HepG2 (cell line): ENCODE measurements around the gene AQP12A.

ENCODE experiments used
- CREB1 ChIP-seq, 2 experiments: fragments of 450-650 bp in 1 of 2; IDR thresholded peaks; 2 replicates each; pipeline ENCODE4 v1.6.1; 2016 to 2017; ENCODE audit warnings: control low read depth in 1 of 2, mild to moderate bottlenecking in 1 of 2, missing compliant biosample characterization in 1 of 2, missing genetic modification characterization in 1 of 2
- HNRNPLL ChIP-seq: fragments of 200-400 bp; formaldehyde crosslinking; IDR thresholded peaks from 2 replicates; pipeline ENCODE4 v1.6.1; 2017; ENCODE audit warnings: mild to moderate bottlenecking, low read depth, low read length; ENCODE audit not compliant: poor library complexity, severe bottlenecking
- JUN ChIP-seq: sonication (generic); formaldehyde crosslinking; IDR thresholded peaks from 2 replicates; pipeline ENCODE4 v1.4.0; 2020; ENCODE audit warnings: mild to moderate bottlenecking, missing genetic modification reagents
- JUND ChIP-seq: sonication (generic); formaldehyde crosslinking; IDR thresholded peaks from 2 replicates; pipeline ENCODE4 v1.8.0; 2022; ENCODE audit warnings: mild to moderate bottlenecking, missing genetic modification reagents
- MXI1 ChIP-seq: IDR thresholded peaks from 3 replicates; pipeline ENCODE4 v1.6.1; 2012; ENCODE audit warnings: low read depth, low read length, inconsistent platforms, borderline replicate concordance
- SP1 ChIP-seq, 2 experiments: fragments of 450-650 bp in 1 of 2; sonication (generic) in 1 of 2; formaldehyde crosslinking in 1 of 2; IDR thresholded peaks; 2 replicates each; pipeline versions ENCODE4 v1.4.0 to v1.6.1; 2016 to 2020; ENCODE audit warnings: missing genetic modification reagents in 1 of 2
- TEAD2 ChIP-seq: sonication (generic); formaldehyde crosslinking; IDR thresholded peaks from 2 replicates; pipeline ENCODE4 v1.9.0; 2021; ENCODE audit warnings: missing genetic modification reagents
- ZBTB1 ChIP-seq: sonication (generic); formaldehyde crosslinking; IDR thresholded peaks from 2 replicates; pipeline ENCODE4 v1.4.0; 2020; ENCODE audit warnings: missing genetic modification reagents, borderline replicate concordance
- ZNF260 ChIP-seq: sonication (generic); formaldehyde crosslinking; IDR thresholded peaks from 2 replicates; pipeline ENCODE4 v1.4.0; 2020; ENCODE audit warnings: missing genetic modification reagents, low read depth, mild to moderate bottlenecking, borderline replicate concordance
- TF ChIP-seq, protein P1 (sequence below): sonication (generic); formaldehyde crosslinking; conservative IDR thresholded peaks from 2 replicates; pipeline ENCODE4 v1.4.0; 2020; ENCODE audit warnings: missing genetic modification reagents
- TF ChIP-seq, protein P2 (sequence below): sonication (generic); formaldehyde crosslinking; IDR thresholded peaks from 2 replicates; pipeline ENCODE4 v1.5.0; 2020; ENCODE audit warnings: mild to moderate bottlenecking, missing genetic modification reagents, moderate library complexity
- TF ChIP-seq, protein P3 (sequence below): sonication (generic); formaldehyde crosslinking; IDR thresholded peaks from 2 replicates; pipeline ENCODE4 v1.4.0; 2020; ENCODE audit warnings: missing genetic modification reagents

DNA sequence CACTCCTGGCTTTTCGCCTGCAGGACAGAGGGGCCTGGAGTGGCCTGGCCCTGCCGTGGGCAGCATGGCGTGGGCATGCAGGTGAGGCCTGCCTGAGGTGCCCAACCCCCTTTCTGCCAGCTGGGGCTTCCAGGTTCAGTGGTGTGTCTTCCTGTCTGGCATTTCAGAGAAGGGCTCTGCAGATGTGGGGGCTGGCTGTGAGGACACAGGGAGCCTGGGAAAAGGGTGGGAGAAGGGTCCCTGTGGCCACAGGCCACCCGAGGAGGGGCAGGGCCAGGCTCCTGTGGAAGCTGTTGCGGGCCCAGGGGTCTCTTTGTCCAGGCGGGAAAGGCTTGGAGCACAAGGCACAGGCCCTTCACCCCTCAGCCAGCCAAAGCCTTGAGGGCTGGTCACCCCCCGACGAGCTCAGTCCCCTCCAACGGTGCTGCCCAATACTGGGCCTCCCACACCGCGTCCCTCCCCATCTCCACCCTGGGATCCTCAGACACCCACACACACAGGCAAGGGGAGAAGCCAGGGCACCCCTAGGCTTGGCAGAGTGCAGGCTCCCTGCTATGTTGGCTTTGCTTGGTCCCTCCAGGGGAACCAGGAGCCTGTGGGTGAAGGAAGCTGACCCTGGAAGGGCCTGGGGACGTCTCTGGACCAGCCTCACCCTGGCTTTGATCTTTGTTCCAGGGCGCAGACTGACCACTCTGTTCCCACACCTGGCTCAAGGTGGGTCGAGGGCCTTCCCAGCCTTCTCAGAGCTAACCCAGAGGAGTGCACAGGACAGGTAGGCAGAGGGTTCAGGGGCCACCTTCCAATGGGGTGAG is 3.7 kb upstream of the AQP12A start:
- TF ChIP-seq JUN (CRISPR knock-in tag) = no peak
- TF ChIP-seq ZBTB1 = no peak
- TF ChIP-seq, protein P1, sequence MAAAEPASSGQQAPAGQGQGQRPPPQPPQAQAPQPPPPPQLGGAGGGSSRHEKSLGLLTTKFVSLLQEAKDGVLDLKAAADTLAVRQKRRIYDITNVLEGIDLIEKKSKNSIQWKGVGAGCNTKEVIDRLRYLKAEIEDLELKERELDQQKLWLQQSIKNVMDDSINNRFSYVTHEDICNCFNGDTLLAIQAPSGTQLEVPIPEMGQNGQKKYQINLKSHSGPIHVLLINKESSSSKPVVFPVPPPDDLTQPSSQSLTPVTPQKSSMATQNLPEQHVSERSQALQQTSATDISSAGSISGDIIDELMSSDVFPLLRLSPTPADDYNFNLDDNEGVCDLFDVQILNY (CRISPR knock-in tag) = no peak
- TF ChIP-seq, protein P2, sequence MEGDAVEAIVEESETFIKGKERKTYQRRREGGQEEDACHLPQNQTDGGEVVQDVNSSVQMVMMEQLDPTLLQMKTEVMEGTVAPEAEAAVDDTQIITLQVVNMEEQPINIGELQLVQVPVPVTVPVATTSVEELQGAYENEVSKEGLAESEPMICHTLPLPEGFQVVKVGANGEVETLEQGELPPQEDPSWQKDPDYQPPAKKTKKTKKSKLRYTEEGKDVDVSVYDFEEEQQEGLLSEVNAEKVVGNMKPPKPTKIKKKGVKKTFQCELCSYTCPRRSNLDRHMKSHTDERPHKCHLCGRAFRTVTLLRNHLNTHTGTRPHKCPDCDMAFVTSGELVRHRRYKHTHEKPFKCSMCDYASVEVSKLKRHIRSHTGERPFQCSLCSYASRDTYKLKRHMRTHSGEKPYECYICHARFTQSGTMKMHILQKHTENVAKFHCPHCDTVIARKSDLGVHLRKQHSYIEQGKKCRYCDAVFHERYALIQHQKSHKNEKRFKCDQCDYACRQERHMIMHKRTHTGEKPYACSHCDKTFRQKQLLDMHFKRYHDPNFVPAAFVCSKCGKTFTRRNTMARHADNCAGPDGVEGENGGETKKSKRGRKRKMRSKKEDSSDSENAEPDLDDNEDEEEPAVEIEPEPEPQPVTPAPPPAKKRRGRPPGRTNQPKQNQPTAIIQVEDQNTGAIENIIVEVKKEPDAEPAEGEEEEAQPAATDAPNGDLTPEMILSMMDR (CRISPR knock-in tag) = no peak
- TF ChIP-seq ZNF260 (CRISPR knock-in tag) = no peak
- no peak for TF ChIP-seq MXI1
- TF ChIP-seq, protein P3, sequence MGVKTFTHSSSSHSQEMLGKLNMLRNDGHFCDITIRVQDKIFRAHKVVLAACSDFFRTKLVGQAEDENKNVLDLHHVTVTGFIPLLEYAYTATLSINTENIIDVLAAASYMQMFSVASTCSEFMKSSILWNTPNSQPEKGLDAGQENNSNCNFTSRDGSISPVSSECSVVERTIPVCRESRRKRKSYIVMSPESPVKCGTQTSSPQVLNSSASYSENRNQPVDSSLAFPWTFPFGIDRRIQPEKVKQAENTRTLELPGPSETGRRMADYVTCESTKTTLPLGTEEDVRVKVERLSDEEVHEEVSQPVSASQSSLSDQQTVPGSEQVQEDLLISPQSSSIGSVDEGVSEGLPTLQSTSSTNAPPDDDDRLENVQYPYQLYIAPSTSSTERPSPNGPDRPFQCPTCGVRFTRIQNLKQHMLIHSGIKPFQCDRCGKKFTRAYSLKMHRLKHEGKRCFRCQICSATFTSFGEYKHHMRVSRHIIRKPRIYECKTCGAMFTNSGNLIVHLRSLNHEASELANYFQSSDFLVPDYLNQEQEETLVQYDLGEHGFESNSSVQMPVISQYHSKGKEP (CRISPR knock-in tag) = no peak
- TF ChIP-seq JUND (CRISPR knock-in tag) = no peak
- no peak for TF ChIP-seq SP1 (IDR thresholded peaks at IDR 0.05)
- no peak for TF ChIP-seq SP1 (CRISPR knock-in tag; IDR thresholded peaks at IDR 0.05)
- TF ChIP-seq CREB1 (IDR thresholded peaks at IDR 0.05) = no peak
- no peak for TF ChIP-seq CREB1 (CRISPR knock-in tag; IDR thresholded peaks at IDR 0.05)
- TF ChIP-seq HNRNPLL = no peak
- TF ChIP-seq TEAD2 (CRISPR knock-in tag) = no peak
